Fibroblast of lung (primary cell): ENCODE results near the gene PLEKHG1. TPM values are rescaled to one million over a fixed set of nuclear protein-coding genes. Genes with fewer than 3 reads are reported as not detected.

ENCODE experiments used
- DNase-seq, 2 donors: peaks; one replicate each; pipeline versions ENCODE4 v3.0.0 to v3.0.0-alpha.2; 2010; ENCODE audit warnings: low read depth in 2 of 2
- H2AFZ ChIP-seq: 2 replicates; pipeline ENCODE4 v1.5.1; 2012; ENCODE audit warnings: low read length, control low read depth, inconsistent platforms
- H3K27ac ChIP-seq: 2 replicates; pipeline ENCODE4 v1.5.1; 2011; ENCODE audit warnings: low read length, control low read depth; ENCODE audit not compliant: insufficient read depth
- H3K27me3 ChIP-seq: 2 replicates; pipeline ENCODE4 v1.5.1; 2011; ENCODE audit warnings: mild to moderate bottlenecking, low read length; ENCODE audit not compliant: control insufficient read depth, insufficient read depth
- H3K36me3 ChIP-seq: 2 replicates; pipeline ENCODE4 v1.5.1; 2011; ENCODE audit warnings: low read length; ENCODE audit not compliant: control insufficient read depth, insufficient read depth
- H3K4me1 ChIP-seq: 2 replicates; pipeline ENCODE4 v1.5.1; 2011; ENCODE audit warnings: low read length; ENCODE audit not compliant: control insufficient read depth, insufficient read depth; ENCODE audit errors: extremely low read depth
- H3K4me2 ChIP-seq: 2 replicates; pipeline ENCODE4 v1.5.1; 2011; ENCODE audit warnings: low read length, control low read depth; ENCODE audit not compliant: insufficient read depth; ENCODE audit errors: extremely low read depth
- H3K4me3 ChIP-seq, 4 experiments: fragments of 200-600 bp in 1 of 4; sonication (generic) in 1 of 4; replicated peaks in 1 of 4; 2 replicates each; pipeline ENCODE4 v1.5.1; 2011 to 2016; ENCODE audit warnings: low read length in 4 of 4, low read depth in 3 of 4, mild to moderate bottlenecking in 3 of 4, control low read depth in 2 of 4, inconsistent platforms in 1 of 4, mixed read lengths in 1 of 4; ENCODE audit not compliant: insufficient read depth in 1 of 4; ENCODE audit errors: control extremely low read depth in 1 of 4
- H3K79me2 ChIP-seq: 2 replicates; pipeline ENCODE4 v1.5.1; 2012; ENCODE audit warnings: mild to moderate bottlenecking, low read length, inconsistent platforms; ENCODE audit not compliant: control insufficient read depth, insufficient read depth
- H3K9ac ChIP-seq: 2 replicates; pipeline ENCODE4 v1.5.1; 2011; ENCODE audit warnings: mild to moderate bottlenecking, low read length, control low read depth; ENCODE audit not compliant: insufficient read depth
- H3K9me3 ChIP-seq: 2 replicates; pipeline ENCODE4 v1.5.1; 2012; ENCODE audit warnings: low read depth, low read length; ENCODE audit not compliant: control insufficient read depth, insufficient read depth
- H4K20me1 ChIP-seq: 2 replicates; pipeline ENCODE4 v1.5.1; 2011; ENCODE audit warnings: low read length; ENCODE audit not compliant: control insufficient read depth, insufficient read depth; ENCODE audit errors: extremely low read depth
- CTCF ChIP-seq, 2 donors: IDR thresholded peaks in 1 of 2; conservative IDR thresholded peaks in 1 of 2; 1 replicate in 1 of 2; 2 replicates in 1 of 2; pipeline ENCODE4 v1.5.1; 2011 to 2012; ENCODE audit warnings: low read length in 2 of 2, control low read depth in 1 of 2, inconsistent platforms in 1 of 2, low read depth in 1 of 2, mild to moderate bottlenecking in 1 of 2
- EZH2 ChIP-seq: IDR thresholded peaks from 2 replicates; pipeline ENCODE4 v1.5.1; 2012; ENCODE audit warnings: low read length, control low read depth, mild to moderate bottlenecking; ENCODE audit errors: missing control alignments
- polyA plus RNA-seq, 2 donors: library from polyadenylated mRNA; depleted of rRNA in 1 of 2; stranded (reverse) in 1 of 2; unstranded in 1 of 2; fragments of >200 nt; gene quantifications; 2 replicates each; pipeline ENCODE4 v1.2.1, GENCODE V29; 2011 to 2012; ENCODE audit warnings: missing spikeins in 1 of 2
- total RNA-seq: library from RNA; depleted of rRNA; stranded (reverse); fragments of >200 nt; gene quantifications from 2 replicates; pipeline ENCODE4 v1.2.1, GENCODE V29; 2014

Gene PLEKHG1
- total and polyA plus RNA-seq, 2 donors (not counting 1 experiment from before 2014, with no cell fraction given), result 0.30 to 12.7 TPM

- Histone ChIP-seq H3K4me3 (no peak overlapping the region), H3K9ac (no peak overlapping the region), H3K27ac (no peak overlapping the region), H2AFZ (no peak overlapping the region), H3K36me3 (no peaks in the 10 kb centered on the region), H3K9me3 (no peaks in the 10 kb centered on the region), H3K4me2 (no peak overlapping the region), H3K4me1 (no peaks in the 10 kb centered on the region), H3K79me2 (no peaks in the 10 kb centered on the region), H3K27me3 (no peaks in the 10 kb centered on the region), H4K20me1 (no peaks in the 10 kb centered on the region)
- no peak for TF ChIP-seq EZH2
- no peak for TF ChIP-seq CTCF (conservative IDR thresholded peaks at IDR 0.05 in 1 of 2, IDR thresholded peaks at IDR 0.05 in 1 of 2; ENCODE audit: low read depth in 1 of 2, low read length in 2 of 2)
- no peak for DNase-seq
These were observed 38.6 kb downstream of the PLEKHG1 start for GRCh38 chr6:150638267-150638666.

GRCh38 chr6:150638765-150639164 lies 39.1 kb downstream of the PLEKHG1 start:
- DNase-seq, result peak in 1 of 2 donors; percentile 27
- H3K79me2 ChIP-seq, result no peaks in the 10 kb centered on the region
- H3K4me1 ChIP-seq, result no peaks in the 10 kb centered on the region
- no peaks in the 10 kb centered on the region for H3K27me3 ChIP-seq
- H3K9me3 ChIP-seq, result no peaks in the 10 kb centered on the region
- no peaks in the 10 kb centered on the region for H4K20me1 ChIP-seq
- H3K4me3 ChIP-seq, result no peak overlapping the region
- TF ChIP-seq CTCF (conservative IDR thresholded peaks at IDR 0.05 in 1 of 2, IDR thresholded peaks at IDR 0.05 in 1 of 2; ENCODE audit: low read depth in 1 of 2, low read length in 2 of 2) (no peak), EZH2 (no peak)
- H2AFZ ChIP-seq, result no peak overlapping the region
- H3K27ac ChIP-seq, result no peak overlapping the region
- no peak overlapping the region for H3K4me2 ChIP-seq
- no peak overlapping the region for H3K9ac ChIP-seq
- H3K36me3 ChIP-seq, result no peaks in the 10 kb centered on the region

GRCh38 chr6:150639823-150640331 lies 40.2 kb downstream of the PLEKHG1 start:
- H4K20me1 ChIP-seq, result no peaks in the 10 kb centered on the region
- H3K27ac ChIP-seq, result no peak overlapping the region
- no peaks in the 10 kb centered on the region for H3K79me2 ChIP-seq
- no peak overlapping the region for H3K9ac ChIP-seq
- no peaks in the 10 kb centered on the region for H3K9me3 ChIP-seq
- H3K4me3 ChIP-seq, result no peak overlapping the region
- no peaks in the 10 kb centered on the region for H3K4me1 ChIP-seq
- no peaks in the 10 kb centered on the region for H3K36me3 ChIP-seq
- H3K4me2 ChIP-seq, result no peak overlapping the region
- no peak for DNase-seq
- no peak overlapping the region for H2AFZ ChIP-seq
- TF ChIP-seq CTCF (conservative IDR thresholded peaks at IDR 0.05 in 1 of 2, IDR thresholded peaks at IDR 0.05 in 1 of 2; ENCODE audit: low read depth in 1 of 2, low read length in 2 of 2), result no peak
- TF ChIP-seq EZH2, result no peak
- H3K27me3 ChIP-seq, result no peaks in the 10 kb centered on the region
